GM23338 (cell line): ENCODE results near the gene PIANP. TPM values are rescaled to one million over a fixed set of nuclear protein-coding genes. Genes with fewer than 3 reads are reported as not detected.

Experiments
- ATAC-seq: fragments of 200-7000 bp; cut with Tn5 transposase; 3 replicates; pipeline ENCODE4 v1.9.1; 2020
- DNase-seq: peaks from one replicate; pipeline ENCODE4 v3.0.0-alpha.2; 2015; ENCODE audit warnings: low spot score
- H2AFZ ChIP-seq: fragments of 200-600 bp; sonication (generic); 2 replicates; pipeline ENCODE4 v1.8.0; 2016; ENCODE audit warnings: antibody characterized with exemption, mild to moderate bottlenecking, moderate library complexity
- H3F3A ChIP-seq: fragments of 200-600 bp; sonication (generic); replicated peaks from 2 replicates; pipeline ENCODE4 v1.8.0; 2017; ENCODE audit warnings: antibody characterized with exemption, mixed run types, low read depth
- H3K27ac ChIP-seq: fragments of 200-600 bp; sonication (generic); 2 replicates; pipeline ENCODE4 v1.6.1; 2016; ENCODE audit warnings: low read depth
- H3K27me3 ChIP-seq: fragments of 200-600 bp; sonication (generic); 2 replicates; pipeline ENCODE4 v1.8.0; 2016; ENCODE audit warnings: mild to moderate bottlenecking, mixed run types, moderate library complexity; ENCODE audit not compliant: insufficient read depth
- H3K36me3 ChIP-seq: fragments of 200-600 bp; sonication (generic); 2 replicates; pipeline ENCODE4 v1.8.0; 2016; ENCODE audit warnings: mild to moderate bottlenecking; ENCODE audit not compliant: insufficient read depth
- H3K4me1 ChIP-seq: fragments of 200-600 bp; sonication (generic); 2 replicates; pipeline ENCODE4 v1.8.0; 2016; ENCODE audit warnings: mild to moderate bottlenecking, moderate library complexity; ENCODE audit not compliant: insufficient read depth
- H3K4me2 ChIP-seq: fragments of 200-600 bp; sonication (generic); 2 replicates; pipeline ENCODE4 v1.7.1; 2017; ENCODE audit warnings: mixed run types
- H3K4me3 ChIP-seq: fragments of 200-600 bp; sonication (generic); 2 replicates; pipeline ENCODE4 v1.6.1; 2016; ENCODE audit warnings: mixed run types
- H3K79me2 ChIP-seq: fragments of 200-600 bp; sonication (generic); replicated peaks from 2 replicates; pipeline ENCODE4 v1.8.0; 2017; ENCODE audit warnings: mild to moderate bottlenecking; ENCODE audit not compliant: insufficient read depth
- H3K9me2 ChIP-seq: fragments of 200-600 bp; sonication (generic); 2 replicates; pipeline ENCODE4 v1.8.0; 2017; ENCODE audit not compliant: insufficient read depth
- H4K20me1 ChIP-seq: fragments of 200-600 bp; sonication (generic); replicated peaks from 2 replicates; pipeline ENCODE4 v1.8.0; 2017; ENCODE audit warnings: mild to moderate bottlenecking; ENCODE audit not compliant: insufficient read depth
- H3K27ac Mint-ChIP-seq: 2 replicates; pipeline ENCODE4 v1.8.0; 2020; ENCODE audit warnings: inconsistent platforms, mild to moderate bottlenecking, moderate library complexity, mixed read lengths
- H3K27me3 Mint-ChIP-seq: 3 replicates; pipeline ENCODE4 v1.8.0; 2022; ENCODE audit warnings: low read depth, mild to moderate bottlenecking, moderate library complexity, mixed read lengths, inconsistent platforms; ENCODE audit not compliant: insufficient read depth, poor library complexity
- H3K36me3 Mint-ChIP-seq: 3 replicates; pipeline ENCODE4 v1.8.0; 2021; ENCODE audit warnings: low read depth, mild to moderate bottlenecking, inconsistent platforms, moderate library complexity, mixed read lengths
- H3K4me1 Mint-ChIP-seq: 3 replicates; pipeline ENCODE4 v1.8.0; 2020; ENCODE audit warnings: mild to moderate bottlenecking, inconsistent platforms, mixed read lengths
- H3K4me3 Mint-ChIP-seq: 3 replicates; pipeline ENCODE4 v1.8.0; 2021; ENCODE audit warnings: moderate library complexity, mild to moderate bottlenecking, inconsistent platforms, mixed read lengths
- H3K9me3 Mint-ChIP-seq: 3 replicates; pipeline ENCODE4 v1.8.0; 2020; ENCODE audit warnings: moderate library complexity, mild to moderate bottlenecking, inconsistent platforms, mixed read lengths
- CREB1 ChIP-seq: fragments of 250-450 bp; sonication (Bioruptor Pico); IDR thresholded peaks from 2 replicates; pipeline ENCODE4 v1.5.0; 2020; ENCODE audit warnings: low read depth, mild to moderate bottlenecking, moderate library complexity
- EZH2 ChIP-seq: fragments of 200-600 bp; sonication (generic); IDR thresholded peaks from one replicate; pipeline ENCODE4 v1.8.0; 2017; ENCODE audit warnings: antibody characterized with exemption, mild to moderate bottlenecking, low read depth; ENCODE audit not compliant: unreplicated experiment
- EZH2phosphoT487 ChIP-seq: fragments of 200-600 bp; sonication (generic); IDR thresholded peaks from one replicate; pipeline ENCODE4 v1.8.1; 2018; ENCODE audit warnings: antibody characterized with exemption; ENCODE audit not compliant: unreplicated experiment
- JUNB ChIP-seq: IDR thresholded peaks from one replicate; pipeline ENCODE4 v1.6.1; 2016; ENCODE audit warnings: antibody characterized with exemption; ENCODE audit not compliant: unreplicated experiment
- NANOG ChIP-seq: IDR thresholded peaks from 2 replicates; pipeline ENCODE4 v1.6.1; 2016; ENCODE audit warnings: antibody characterized with exemption, borderline replicate concordance
- POLR2AphosphoS5 ChIP-seq: IDR thresholded peaks from 2 replicates; pipeline ENCODE4 v1.6.1; 2016; ENCODE audit warnings: antibody characterized with exemption, low read depth
- STAT1 ChIP-seq: IDR thresholded peaks from one replicate; pipeline ENCODE4 v1.6.1; 2016; ENCODE audit warnings: antibody characterized with exemption; ENCODE audit not compliant: unreplicated experiment
- ZNF114 ChIP-seq: fragments of 250-450 bp; sonication (Bioruptor Pico); IDR thresholded peaks from 2 replicates; pipeline ENCODE4 v1.5.0; 2020; ENCODE audit warnings: mild to moderate bottlenecking, moderate library complexity
- polyA plus RNA-seq: library from polyadenylated mRNA; unstranded; fragments of >200 nt; fragmentation: Nextera tagmentation; extraction: Ambion mirVana; gene quantifications from 2 replicates; pipeline ENCODE4 v1.2.1, GENCODE V29; 2016
- total RNA-seq: library from RNA; depleted of rRNA; stranded (reverse); fragments of >200 nt; shearing (Covaris generic); gene quantifications from 2 replicates; pipeline ENCODE4 v1.2.3, GENCODE V29; 2014
- TF ChIP-seq, protein P1 (sequence below): IDR thresholded peaks from one replicate; pipeline ENCODE4 v1.6.1; 2018; ENCODE audit warnings: antibody characterized with exemption; ENCODE audit not compliant: unreplicated experiment
- TF ChIP-seq, protein P2 (sequence below): IDR thresholded peaks from 2 replicates; pipeline ENCODE4 v1.6.1; 2016; ENCODE audit warnings: antibody characterized with exemption
- TF ChIP-seq, protein P3 (sequence below), 2 experiments: fragments of 200-600 bp in 1 of 2; sonication (generic) in 1 of 2; conservative IDR thresholded peaks; 2 replicates each; pipeline versions ENCODE4 v1.5.1 to v1.6.1; 2016 to 2017; ENCODE audit warnings: antibody characterized with exemption in 2 of 2, low read depth in 2 of 2, mild to moderate bottlenecking in 2 of 2, moderate library complexity in 1 of 2

PIANP gene
- total and polyA plus RNA-seq, 2 experiments from 2014 or later: 2.2 to 6.4 TPM

DNA sequence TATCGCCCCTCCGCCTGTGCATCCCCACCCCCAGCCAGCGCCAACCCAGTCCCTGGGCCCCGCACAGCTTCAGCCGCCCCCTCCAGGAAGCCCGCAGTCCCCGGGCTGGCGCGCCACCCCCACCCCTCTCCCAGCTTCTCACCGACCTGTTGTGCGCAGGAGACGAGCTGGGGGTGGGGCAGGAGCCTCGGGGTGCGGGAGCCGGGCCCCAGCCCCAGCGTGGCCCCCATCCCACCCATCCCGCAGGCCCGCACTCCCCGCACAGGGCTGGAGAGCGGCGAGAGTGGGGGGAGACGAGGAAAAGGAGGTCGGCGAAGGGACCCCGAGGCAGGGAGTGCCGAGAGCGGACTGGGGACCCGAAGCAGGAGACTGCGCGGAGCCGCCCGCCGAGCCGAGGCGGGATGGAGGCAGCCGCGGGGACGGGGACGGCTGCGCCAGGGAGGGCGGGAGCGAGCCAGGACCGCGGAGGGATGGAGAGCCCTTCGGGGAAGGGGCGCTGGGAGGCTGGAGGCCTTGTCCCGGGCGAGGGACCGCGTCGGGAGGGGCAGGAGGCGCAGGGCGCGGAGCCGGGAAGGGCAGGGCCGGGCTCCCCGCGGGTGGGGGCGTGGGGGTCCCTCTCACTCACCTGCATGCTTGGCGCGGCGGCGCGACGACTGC lies 498 bp downstream of the PIANP start:
- Mint-ChIP-seq H3K4me1 (peaks cover 27% of the 10 kb centered on the region), H3K4me3 (peak overlapping the region; percentile 86), H3K9me3 (peaks cover 4% of the 10 kb centered on the region; the same call in 2 of the 3 replicates), H3K27ac (no peak overlapping the region), H3K36me3 (peaks cover 6% of the 10 kb centered on the region; the same call in 2 of the 3 replicates), H3K27me3 (peaks cover 33% of the 10 kb centered on the region)
- Histone ChIP-seq H4K20me1 (no peaks in the 10 kb centered on the region), H3K27ac (no peak overlapping the region), H3K4me1 (peaks cover 15% of the 10 kb centered on the region), H3K4me2 (peak overlapping the region; percentile 95), H3K79me2 (0 out of 2 replicates have a peak, but pooled peaks cover 3% of the 10 kb centered on the region), H3F3A (peaks cover 14% of the 10 kb centered on the region; the same call in 1 of the 2 replicates), H3K27me3 (peaks cover 28% of the 10 kb centered on the region), H3K36me3 (no peaks in the 10 kb centered on the region), H2AFZ (peak overlapping the region; percentile 78; the same call in 1 of the 2 replicates), H3K4me3 (peak overlapping the region; percentile 90), H3K9me2 (no peaks in the 10 kb centered on the region)
- ATAC-seq (peak; percentile 63), DNase-seq (peak; percentile 72)
- TF ChIP-seq POLR2AphosphoS5 (no peak), EZH2 (no peak), JUNB (no peak), EZH2phosphoT487 (no peak), NANOG (no peak), STAT1 (no peak), ZNF114 (CRISPR knock-in tag) (no peak), CREB1 (CRISPR knock-in tag) (no peak)
- TF ChIP-seq, protein P1, sequence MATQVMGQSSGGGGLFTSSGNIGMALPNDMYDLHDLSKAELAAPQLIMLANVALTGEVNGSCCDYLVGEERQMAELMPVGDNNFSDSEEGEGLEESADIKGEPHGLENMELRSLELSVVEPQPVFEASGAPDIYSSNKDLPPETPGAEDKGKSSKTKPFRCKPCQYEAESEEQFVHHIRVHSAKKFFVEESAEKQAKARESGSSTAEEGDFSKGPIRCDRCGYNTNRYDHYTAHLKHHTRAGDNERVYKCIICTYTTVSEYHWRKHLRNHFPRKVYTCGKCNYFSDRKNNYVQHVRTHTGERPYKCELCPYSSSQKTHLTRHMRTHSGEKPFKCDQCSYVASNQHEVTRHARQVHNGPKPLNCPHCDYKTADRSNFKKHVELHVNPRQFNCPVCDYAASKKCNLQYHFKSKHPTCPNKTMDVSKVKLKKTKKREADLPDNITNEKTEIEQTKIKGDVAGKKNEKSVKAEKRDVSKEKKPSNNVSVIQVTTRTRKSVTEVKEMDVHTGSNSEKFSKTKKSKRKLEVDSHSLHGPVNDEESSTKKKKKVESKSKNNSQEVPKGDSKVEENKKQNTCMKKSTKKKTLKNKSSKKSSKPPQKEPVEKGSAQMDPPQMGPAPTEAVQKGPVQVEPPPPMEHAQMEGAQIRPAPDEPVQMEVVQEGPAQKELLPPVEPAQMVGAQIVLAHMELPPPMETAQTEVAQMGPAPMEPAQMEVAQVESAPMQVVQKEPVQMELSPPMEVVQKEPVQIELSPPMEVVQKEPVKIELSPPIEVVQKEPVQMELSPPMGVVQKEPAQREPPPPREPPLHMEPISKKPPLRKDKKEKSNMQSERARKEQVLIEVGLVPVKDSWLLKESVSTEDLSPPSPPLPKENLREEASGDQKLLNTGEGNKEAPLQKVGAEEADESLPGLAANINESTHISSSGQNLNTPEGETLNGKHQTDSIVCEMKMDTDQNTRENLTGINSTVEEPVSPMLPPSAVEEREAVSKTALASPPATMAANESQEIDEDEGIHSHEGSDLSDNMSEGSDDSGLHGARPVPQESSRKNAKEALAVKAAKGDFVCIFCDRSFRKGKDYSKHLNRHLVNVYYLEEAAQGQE: no peak
- TF ChIP-seq, protein P2, sequence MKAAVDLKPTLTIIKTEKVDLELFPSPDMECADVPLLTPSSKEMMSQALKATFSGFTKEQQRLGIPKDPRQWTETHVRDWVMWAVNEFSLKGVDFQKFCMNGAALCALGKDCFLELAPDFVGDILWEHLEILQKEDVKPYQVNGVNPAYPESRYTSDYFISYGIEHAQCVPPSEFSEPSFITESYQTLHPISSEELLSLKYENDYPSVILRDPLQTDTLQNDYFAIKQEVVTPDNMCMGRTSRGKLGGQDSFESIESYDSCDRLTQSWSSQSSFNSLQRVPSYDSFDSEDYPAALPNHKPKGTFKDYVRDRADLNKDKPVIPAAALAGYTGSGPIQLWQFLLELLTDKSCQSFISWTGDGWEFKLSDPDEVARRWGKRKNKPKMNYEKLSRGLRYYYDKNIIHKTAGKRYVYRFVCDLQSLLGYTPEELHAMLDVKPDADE: no peak
- TF ChIP-seq, protein P3, sequence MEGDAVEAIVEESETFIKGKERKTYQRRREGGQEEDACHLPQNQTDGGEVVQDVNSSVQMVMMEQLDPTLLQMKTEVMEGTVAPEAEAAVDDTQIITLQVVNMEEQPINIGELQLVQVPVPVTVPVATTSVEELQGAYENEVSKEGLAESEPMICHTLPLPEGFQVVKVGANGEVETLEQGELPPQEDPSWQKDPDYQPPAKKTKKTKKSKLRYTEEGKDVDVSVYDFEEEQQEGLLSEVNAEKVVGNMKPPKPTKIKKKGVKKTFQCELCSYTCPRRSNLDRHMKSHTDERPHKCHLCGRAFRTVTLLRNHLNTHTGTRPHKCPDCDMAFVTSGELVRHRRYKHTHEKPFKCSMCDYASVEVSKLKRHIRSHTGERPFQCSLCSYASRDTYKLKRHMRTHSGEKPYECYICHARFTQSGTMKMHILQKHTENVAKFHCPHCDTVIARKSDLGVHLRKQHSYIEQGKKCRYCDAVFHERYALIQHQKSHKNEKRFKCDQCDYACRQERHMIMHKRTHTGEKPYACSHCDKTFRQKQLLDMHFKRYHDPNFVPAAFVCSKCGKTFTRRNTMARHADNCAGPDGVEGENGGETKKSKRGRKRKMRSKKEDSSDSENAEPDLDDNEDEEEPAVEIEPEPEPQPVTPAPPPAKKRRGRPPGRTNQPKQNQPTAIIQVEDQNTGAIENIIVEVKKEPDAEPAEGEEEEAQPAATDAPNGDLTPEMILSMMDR (conservative IDR thresholded peaks at IDR 0.05; ENCODE audit: low read depth in 2 of 2): no peak
